GM23338 (cell line): ENCODE results near the gene CDK14. TPM values are rescaled to one million over a fixed set of nuclear protein-coding genes. Genes with fewer than 3 reads are reported as not detected.

ENCODE experiments used
- ATAC-seq: fragments of 200-7000 bp; cut with Tn5 transposase; 3 replicates; pipeline ENCODE4 v1.9.1; 2020
- DNase-seq: peaks from one replicate; pipeline ENCODE4 v3.0.0-alpha.2; 2015; ENCODE audit warnings: low spot score
- H2AFZ ChIP-seq: fragments of 200-600 bp; sonication (generic); 2 replicates; pipeline ENCODE4 v1.8.0; 2016; ENCODE audit warnings: antibody characterized with exemption, mild to moderate bottlenecking, moderate library complexity
- H3F3A ChIP-seq: fragments of 200-600 bp; sonication (generic); replicated peaks from 2 replicates; pipeline ENCODE4 v1.8.0; 2017; ENCODE audit warnings: antibody characterized with exemption, mixed run types, low read depth
- H3K27ac ChIP-seq: fragments of 200-600 bp; sonication (generic); 2 replicates; pipeline ENCODE4 v1.6.1; 2016; ENCODE audit warnings: low read depth
- H3K27me3 ChIP-seq: fragments of 200-600 bp; sonication (generic); 2 replicates; pipeline ENCODE4 v1.8.0; 2016; ENCODE audit warnings: mild to moderate bottlenecking, mixed run types, moderate library complexity; ENCODE audit not compliant: insufficient read depth
- H3K36me3 ChIP-seq: fragments of 200-600 bp; sonication (generic); 2 replicates; pipeline ENCODE4 v1.8.0; 2016; ENCODE audit warnings: mild to moderate bottlenecking; ENCODE audit not compliant: insufficient read depth
- H3K4me1 ChIP-seq: fragments of 200-600 bp; sonication (generic); 2 replicates; pipeline ENCODE4 v1.8.0; 2016; ENCODE audit warnings: mild to moderate bottlenecking, moderate library complexity; ENCODE audit not compliant: insufficient read depth
- H3K4me2 ChIP-seq: fragments of 200-600 bp; sonication (generic); 2 replicates; pipeline ENCODE4 v1.7.1; 2017; ENCODE audit warnings: mixed run types
- H3K4me3 ChIP-seq: fragments of 200-600 bp; sonication (generic); 2 replicates; pipeline ENCODE4 v1.6.1; 2016; ENCODE audit warnings: mixed run types
- H3K79me2 ChIP-seq: fragments of 200-600 bp; sonication (generic); replicated peaks from 2 replicates; pipeline ENCODE4 v1.8.0; 2017; ENCODE audit warnings: mild to moderate bottlenecking; ENCODE audit not compliant: insufficient read depth
- H3K9me2 ChIP-seq: fragments of 200-600 bp; sonication (generic); 2 replicates; pipeline ENCODE4 v1.8.0; 2017; ENCODE audit not compliant: insufficient read depth
- H4K20me1 ChIP-seq: fragments of 200-600 bp; sonication (generic); replicated peaks from 2 replicates; pipeline ENCODE4 v1.8.0; 2017; ENCODE audit warnings: mild to moderate bottlenecking; ENCODE audit not compliant: insufficient read depth
- H3K27ac Mint-ChIP-seq: 2 replicates; pipeline ENCODE4 v1.8.0; 2020; ENCODE audit warnings: inconsistent platforms, mild to moderate bottlenecking, moderate library complexity, mixed read lengths
- H3K27me3 Mint-ChIP-seq: 3 replicates; pipeline ENCODE4 v1.8.0; 2022; ENCODE audit warnings: low read depth, mild to moderate bottlenecking, moderate library complexity, mixed read lengths, inconsistent platforms; ENCODE audit not compliant: insufficient read depth, poor library complexity
- H3K36me3 Mint-ChIP-seq: 3 replicates; pipeline ENCODE4 v1.8.0; 2021; ENCODE audit warnings: low read depth, mild to moderate bottlenecking, inconsistent platforms, moderate library complexity, mixed read lengths
- H3K4me1 Mint-ChIP-seq: 3 replicates; pipeline ENCODE4 v1.8.0; 2020; ENCODE audit warnings: mild to moderate bottlenecking, inconsistent platforms, mixed read lengths
- H3K4me3 Mint-ChIP-seq: 3 replicates; pipeline ENCODE4 v1.8.0; 2021; ENCODE audit warnings: moderate library complexity, mild to moderate bottlenecking, inconsistent platforms, mixed read lengths
- H3K9me3 Mint-ChIP-seq: 3 replicates; pipeline ENCODE4 v1.8.0; 2020; ENCODE audit warnings: moderate library complexity, mild to moderate bottlenecking, inconsistent platforms, mixed read lengths
- EZH2phosphoT487 ChIP-seq: fragments of 200-600 bp; sonication (generic); IDR thresholded peaks from one replicate; pipeline ENCODE4 v1.8.1; 2018; ENCODE audit warnings: antibody characterized with exemption; ENCODE audit not compliant: unreplicated experiment
- POLR2AphosphoS5 ChIP-seq: IDR thresholded peaks from 2 replicates; pipeline ENCODE4 v1.6.1; 2016; ENCODE audit warnings: antibody characterized with exemption, low read depth
- polyA plus RNA-seq: library from polyadenylated mRNA; unstranded; fragments of >200 nt; fragmentation: Nextera tagmentation; extraction: Ambion mirVana; gene quantifications from 2 replicates; pipeline ENCODE4 v1.2.1, GENCODE V29; 2016
- total RNA-seq: library from RNA; depleted of rRNA; stranded (reverse); fragments of >200 nt; shearing (Covaris generic); gene quantifications from 2 replicates; pipeline ENCODE4 v1.2.3, GENCODE V29; 2014
- TF ChIP-seq, protein P1 (sequence below): fragments of 250-450 bp; sonication (Bioruptor Pico); IDR thresholded peaks from 2 replicates; pipeline ENCODE4 v1.5.0; 2020; ENCODE audit warnings: mild to moderate bottlenecking, moderate library complexity
- TF ChIP-seq, protein P2 (sequence below): IDR thresholded peaks from one replicate; pipeline ENCODE4 v1.6.1; 2018; ENCODE audit warnings: antibody characterized with exemption; ENCODE audit not compliant: unreplicated experiment
- TF ChIP-seq, protein P3 (sequence below), 2 experiments: fragments of 200-600 bp in 1 of 2; sonication (generic) in 1 of 2; conservative IDR thresholded peaks; 2 replicates each; pipeline versions ENCODE4 v1.5.1 to v1.6.1; 2016 to 2017; ENCODE audit warnings: antibody characterized with exemption in 2 of 2, low read depth in 2 of 2, mild to moderate bottlenecking in 2 of 2, moderate library complexity in 1 of 2

The CDK14 gene
- total and polyA plus RNA-seq, 2 experiments from 2014 or later = 11.2 to 24.0 TPM

DNA sequence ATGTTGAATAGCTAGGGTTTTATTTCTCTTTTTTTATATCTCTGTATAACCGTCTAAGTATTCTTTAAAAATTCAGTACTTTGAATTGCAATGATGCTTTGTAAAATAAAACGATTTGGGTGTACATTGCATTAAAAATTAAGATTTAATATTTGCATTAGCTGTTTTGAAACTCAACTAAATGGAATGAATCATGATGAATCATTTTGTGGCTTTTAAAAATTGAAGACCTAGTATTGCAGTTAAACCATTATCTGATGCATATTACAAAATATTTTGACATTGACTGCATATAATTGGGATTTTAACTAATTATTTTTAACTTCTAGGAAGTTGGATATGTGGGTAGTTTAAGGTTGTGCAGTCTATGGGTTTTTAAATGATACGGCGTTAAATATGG lies 314.0 kb downstream of the CDK14 start (continued):
- TF ChIP-seq EZH2phosphoT487 = no peak
- TF ChIP-seq, protein P1, sequence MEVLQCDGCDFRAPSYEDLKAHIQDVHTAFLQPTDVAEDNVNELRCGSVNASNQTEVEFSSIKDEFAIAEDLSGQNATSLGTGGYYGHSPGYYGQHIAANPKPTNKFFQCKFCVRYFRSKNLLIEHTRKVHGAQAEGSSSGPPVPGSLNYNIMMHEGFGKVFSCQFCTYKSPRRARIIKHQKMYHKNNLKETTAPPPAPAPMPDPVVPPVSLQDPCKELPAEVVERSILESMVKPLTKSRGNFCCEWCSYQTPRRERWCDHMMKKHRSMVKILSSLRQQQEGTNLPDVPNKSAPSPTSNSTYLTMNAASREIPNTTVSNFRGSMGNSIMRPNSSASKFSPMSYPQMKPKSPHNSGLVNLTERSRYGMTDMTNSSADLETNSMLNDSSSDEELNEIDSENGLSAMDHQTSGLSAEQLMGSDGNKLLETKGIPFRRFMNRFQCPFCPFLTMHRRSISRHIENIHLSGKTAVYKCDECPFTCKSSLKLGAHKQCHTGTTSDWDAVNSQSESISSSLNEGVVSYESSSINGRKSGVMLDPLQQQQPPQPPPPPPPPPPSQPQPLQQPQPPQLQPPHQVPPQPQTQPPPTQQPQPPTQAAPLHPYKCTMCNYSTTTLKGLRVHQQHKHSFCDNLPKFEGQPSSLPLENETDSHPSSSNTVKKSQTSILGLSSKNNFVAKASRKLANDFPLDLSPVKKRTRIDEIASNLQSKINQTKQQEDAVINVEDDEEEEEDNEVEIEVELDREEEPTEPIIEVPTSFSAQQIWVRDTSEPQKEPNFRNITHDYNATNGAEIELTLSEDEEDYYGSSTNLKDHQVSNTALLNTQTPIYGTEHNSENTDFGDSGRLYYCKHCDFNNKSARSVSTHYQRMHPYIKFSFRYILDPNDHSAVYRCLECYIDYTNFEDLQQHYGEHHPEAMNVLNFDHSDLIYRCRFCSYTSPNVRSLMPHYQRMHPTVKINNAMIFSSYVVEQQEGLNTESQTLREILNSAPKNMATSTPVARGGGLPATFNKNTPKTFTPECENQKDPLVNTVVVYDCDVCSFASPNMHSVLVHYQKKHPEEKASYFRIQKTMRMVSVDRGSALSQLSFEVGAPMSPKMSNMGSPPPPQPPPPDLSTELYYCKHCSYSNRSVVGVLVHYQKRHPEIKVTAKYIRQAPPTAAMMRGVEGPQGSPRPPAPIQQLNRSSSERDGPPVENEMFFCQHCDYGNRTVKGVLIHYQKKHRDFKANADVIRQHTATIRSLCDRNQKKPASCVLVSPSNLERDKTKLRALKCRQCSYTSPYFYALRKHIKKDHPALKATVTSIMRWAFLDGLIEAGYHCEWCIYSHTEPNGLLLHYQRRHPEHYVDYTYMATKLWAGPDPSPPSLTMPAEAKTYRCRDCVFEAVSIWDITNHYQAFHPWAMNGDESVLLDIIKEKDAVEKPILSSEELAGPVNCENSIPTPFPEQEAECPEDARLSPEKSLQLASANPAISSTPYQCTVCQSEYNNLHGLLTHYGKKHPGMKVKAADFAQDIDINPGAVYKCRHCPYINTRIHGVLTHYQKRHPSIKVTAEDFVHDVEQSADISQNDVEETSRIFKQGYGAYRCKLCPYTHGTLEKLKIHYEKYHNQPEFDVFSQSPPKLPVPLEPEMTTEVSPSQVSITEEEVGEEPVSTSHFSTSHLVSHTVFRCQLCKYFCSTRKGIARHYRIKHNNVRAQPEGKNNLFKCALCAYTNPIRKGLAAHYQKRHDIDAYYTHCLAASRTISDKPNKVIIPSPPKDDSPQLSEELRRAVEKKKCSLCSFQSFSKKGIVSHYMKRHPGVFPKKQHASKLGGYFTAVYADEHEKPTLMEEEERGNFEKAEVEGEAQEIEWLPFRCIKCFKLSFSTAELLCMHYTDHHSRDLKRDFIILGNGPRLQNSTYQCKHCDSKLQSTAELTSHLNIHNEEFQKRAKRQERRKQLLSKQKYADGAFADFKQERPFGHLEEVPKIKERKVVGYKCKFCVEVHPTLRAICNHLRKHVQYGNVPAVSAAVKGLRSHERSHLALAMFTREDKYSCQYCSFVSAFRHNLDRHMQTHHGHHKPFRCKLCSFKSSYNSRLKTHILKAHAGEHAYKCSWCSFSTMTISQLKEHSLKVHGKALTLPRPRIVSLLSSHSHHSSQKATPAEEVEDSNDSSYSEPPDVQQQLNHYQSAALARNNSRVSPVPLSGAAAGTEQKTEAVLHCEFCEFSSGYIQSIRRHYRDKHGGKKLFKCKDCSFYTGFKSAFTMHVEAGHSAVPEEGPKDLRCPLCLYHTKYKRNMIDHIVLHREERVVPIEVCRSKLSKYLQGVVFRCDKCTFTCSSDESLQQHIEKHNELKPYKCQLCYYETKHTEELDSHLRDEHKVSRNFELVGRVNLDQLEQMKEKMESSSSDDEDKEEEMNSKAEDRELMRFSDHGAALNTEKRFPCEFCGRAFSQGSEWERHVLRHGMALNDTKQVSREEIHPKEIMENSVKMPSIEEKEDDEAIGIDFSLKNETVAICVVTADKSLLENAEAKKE (CRISPR knock-in tag) = no peak

DNA sequence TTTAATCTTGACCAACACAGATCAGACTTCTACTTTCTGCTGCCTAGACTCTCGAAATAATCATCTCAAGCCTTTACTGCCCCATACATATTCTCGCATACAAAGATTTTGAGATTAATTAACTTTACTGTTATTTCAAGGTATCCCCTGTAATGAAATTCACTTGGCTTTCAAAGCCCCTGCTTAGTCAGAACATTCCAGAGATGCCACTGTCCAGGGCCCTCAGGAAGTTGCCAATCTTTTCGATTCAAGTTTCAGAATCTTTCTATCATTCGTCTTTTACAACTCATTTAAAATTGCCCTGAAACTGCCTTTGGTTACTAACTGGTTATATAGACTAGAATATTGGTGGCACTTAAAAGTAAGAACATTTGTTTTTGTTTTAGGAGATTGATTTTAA lies 320.2 kb downstream of the CDK14 start:
- H3K27me3 Mint-ChIP-seq = peaks cover 2% of the 10 kb centered on the region
- Histone ChIP-seq H2AFZ (no peak overlapping the region), H3K79me2 (no peaks in the 10 kb centered on the region), H3K9me2 (no peaks in the 10 kb centered on the region), H3K36me3 (no peaks in the 10 kb centered on the region), H3K4me2 (no peak overlapping the region), H3F3A (no peaks in the 10 kb centered on the region), H3K27me3 (no peaks in the 10 kb centered on the region), H3K27ac (no peak overlapping the region), H3K4me1 (peaks cover 3% of the 10 kb centered on the region), H4K20me1 (no peaks in the 10 kb centered on the region), H3K4me3 (no peak overlapping the region)
- no peaks in the 10 kb centered on the region; the same call in 2 of the 3 replicates for H3K9me3 Mint-ChIP-seq
- H3K4me3 Mint-ChIP-seq = no peak overlapping the region
- ATAC-seq = no peak; the same call in 2 of the 3 replicates
- H3K27ac Mint-ChIP-seq = no peak overlapping the region; the same call in 1 of the 2 replicates
- H3K4me1 Mint-ChIP-seq = peaks cover 13% of the 10 kb centered on the region
- TF ChIP-seq EZH2phosphoT487 = no peak
- TF ChIP-seq, protein P2, sequence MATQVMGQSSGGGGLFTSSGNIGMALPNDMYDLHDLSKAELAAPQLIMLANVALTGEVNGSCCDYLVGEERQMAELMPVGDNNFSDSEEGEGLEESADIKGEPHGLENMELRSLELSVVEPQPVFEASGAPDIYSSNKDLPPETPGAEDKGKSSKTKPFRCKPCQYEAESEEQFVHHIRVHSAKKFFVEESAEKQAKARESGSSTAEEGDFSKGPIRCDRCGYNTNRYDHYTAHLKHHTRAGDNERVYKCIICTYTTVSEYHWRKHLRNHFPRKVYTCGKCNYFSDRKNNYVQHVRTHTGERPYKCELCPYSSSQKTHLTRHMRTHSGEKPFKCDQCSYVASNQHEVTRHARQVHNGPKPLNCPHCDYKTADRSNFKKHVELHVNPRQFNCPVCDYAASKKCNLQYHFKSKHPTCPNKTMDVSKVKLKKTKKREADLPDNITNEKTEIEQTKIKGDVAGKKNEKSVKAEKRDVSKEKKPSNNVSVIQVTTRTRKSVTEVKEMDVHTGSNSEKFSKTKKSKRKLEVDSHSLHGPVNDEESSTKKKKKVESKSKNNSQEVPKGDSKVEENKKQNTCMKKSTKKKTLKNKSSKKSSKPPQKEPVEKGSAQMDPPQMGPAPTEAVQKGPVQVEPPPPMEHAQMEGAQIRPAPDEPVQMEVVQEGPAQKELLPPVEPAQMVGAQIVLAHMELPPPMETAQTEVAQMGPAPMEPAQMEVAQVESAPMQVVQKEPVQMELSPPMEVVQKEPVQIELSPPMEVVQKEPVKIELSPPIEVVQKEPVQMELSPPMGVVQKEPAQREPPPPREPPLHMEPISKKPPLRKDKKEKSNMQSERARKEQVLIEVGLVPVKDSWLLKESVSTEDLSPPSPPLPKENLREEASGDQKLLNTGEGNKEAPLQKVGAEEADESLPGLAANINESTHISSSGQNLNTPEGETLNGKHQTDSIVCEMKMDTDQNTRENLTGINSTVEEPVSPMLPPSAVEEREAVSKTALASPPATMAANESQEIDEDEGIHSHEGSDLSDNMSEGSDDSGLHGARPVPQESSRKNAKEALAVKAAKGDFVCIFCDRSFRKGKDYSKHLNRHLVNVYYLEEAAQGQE = no peak
- no peak for TF ChIP-seq POLR2AphosphoS5
- TF ChIP-seq, protein P3, sequence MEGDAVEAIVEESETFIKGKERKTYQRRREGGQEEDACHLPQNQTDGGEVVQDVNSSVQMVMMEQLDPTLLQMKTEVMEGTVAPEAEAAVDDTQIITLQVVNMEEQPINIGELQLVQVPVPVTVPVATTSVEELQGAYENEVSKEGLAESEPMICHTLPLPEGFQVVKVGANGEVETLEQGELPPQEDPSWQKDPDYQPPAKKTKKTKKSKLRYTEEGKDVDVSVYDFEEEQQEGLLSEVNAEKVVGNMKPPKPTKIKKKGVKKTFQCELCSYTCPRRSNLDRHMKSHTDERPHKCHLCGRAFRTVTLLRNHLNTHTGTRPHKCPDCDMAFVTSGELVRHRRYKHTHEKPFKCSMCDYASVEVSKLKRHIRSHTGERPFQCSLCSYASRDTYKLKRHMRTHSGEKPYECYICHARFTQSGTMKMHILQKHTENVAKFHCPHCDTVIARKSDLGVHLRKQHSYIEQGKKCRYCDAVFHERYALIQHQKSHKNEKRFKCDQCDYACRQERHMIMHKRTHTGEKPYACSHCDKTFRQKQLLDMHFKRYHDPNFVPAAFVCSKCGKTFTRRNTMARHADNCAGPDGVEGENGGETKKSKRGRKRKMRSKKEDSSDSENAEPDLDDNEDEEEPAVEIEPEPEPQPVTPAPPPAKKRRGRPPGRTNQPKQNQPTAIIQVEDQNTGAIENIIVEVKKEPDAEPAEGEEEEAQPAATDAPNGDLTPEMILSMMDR (conservative IDR thresholded peaks at IDR 0.05; ENCODE audit: low read depth in 2 of 2) = no peak
- H3K36me3 Mint-ChIP-seq = no peaks in the 10 kb centered on the region; the same call in 2 of the 3 replicates
- DNase-seq = peak; percentile 49
